HEK293 (cell line): Measurements from ENCODE around the gene TGFB1I1.
A peak's percentile ranks its signal among the peaks of the same experiment; 100 is the strongest.

ENCODE experiments used
- CTCF ChIA-PET: fragments of 350-600 bp; formaldehyde crosslinking; extraction: SDS; loops from one replicate; lab custom pipeline; 2021; ENCODE audit warnings: antibody characterized with exemption; lab: Yijun Ruan, JAX
- POLR2A ChIA-PET: fragments of 300-600 bp; formaldehyde crosslinking; extraction: SDS; loops from one replicate; lab custom pipeline; 2020; ENCODE audit warnings: antibody characterized with exemption, inconsistent platforms; lab: Yijun Ruan, JAX
- H3K27ac ChIP-seq: fragments of 200-500 bp; sonication (Bioruptor generic); 2 replicates; pipeline ENCODE4 v1.5.1; 2014; ENCODE audit warnings: low read depth, low read length, control low read depth, inconsistent platforms; ENCODE audit errors: extremely low read depth
- H3K36me3 ChIP-seq, 2 experiments: fragments of 200-500 bp in 1 of 2; sonication (Bioruptor generic) in 1 of 2; 1 replicate in 1 of 2; 2 replicates in 1 of 2; pipeline ENCODE4 v1.5.1; 2014 to 2017; ENCODE audit warnings: inconsistent platforms in 2 of 2, low read length in 2 of 2; ENCODE audit not compliant: control insufficient read depth in 2 of 2, insufficient read depth in 1 of 2
- H3K4me1 ChIP-seq: fragments of 200-500 bp; sonication (Bioruptor generic); 2 replicates; pipeline ENCODE4 v1.5.1; 2014; ENCODE audit warnings: mild to moderate bottlenecking, low read length, inconsistent platforms; ENCODE audit not compliant: control insufficient read depth, insufficient read depth
- H3K4me3 ChIP-seq: 2 replicates; pipeline ENCODE4 v1.5.1; 2011; ENCODE audit warnings: low read depth, mild to moderate bottlenecking, control low read depth, low read length, moderate library complexity
- H3K9me3 ChIP-seq: fragments of 200-500 bp; sonication (Bioruptor generic); 2 replicates; pipeline ENCODE4 v1.5.1; 2014; ENCODE audit warnings: low read depth, low read length, inconsistent platforms; ENCODE audit not compliant: control insufficient read depth, insufficient read depth
- GLI2 ChIP-seq: fragments of 450-650 bp; formaldehyde crosslinking; IDR thresholded peaks from 2 replicates; pipeline ENCODE4; 2017; ENCODE audit warnings: missing biosample characterization, missing genetic modification characterization, low read depth, borderline replicate concordance
- KLF1 ChIP-seq: fragments of 450-650 bp; formaldehyde crosslinking; IDR thresholded peaks from 2 replicates; pipeline ENCODE4 v1.5.1; 2016; ENCODE audit warnings: missing biosample characterization, missing genetic modification characterization
- PRDM4 ChIP-seq: fragments of 450-650 bp; formaldehyde crosslinking; IDR thresholded peaks from 2 replicates; pipeline ENCODE4 v1.5.1; 2017; ENCODE audit warnings: missing biosample characterization, missing genetic modification characterization
- SCRT2 ChIP-seq: fragments of 450-650 bp; formaldehyde crosslinking; IDR thresholded peaks from 2 replicates; pipeline ENCODE4 v1.5.1; 2016; ENCODE audit warnings: missing biosample characterization, missing genetic modification characterization
- ZFP3 ChIP-seq: fragments of 450-650 bp; formaldehyde crosslinking; IDR thresholded peaks from 2 replicates; pipeline ENCODE4 v1.5.1; 2016; ENCODE audit warnings: low read depth, missing biosample characterization, missing genetic modification characterization
- ZIC2 ChIP-seq: fragments of 450-650 bp; formaldehyde crosslinking; IDR thresholded peaks from 2 replicates; pipeline ENCODE4 v1.5.1; 2016; ENCODE audit warnings: missing biosample characterization, missing genetic modification characterization
- ZNF132 ChIP-seq: fragments of 450-650 bp; formaldehyde crosslinking; IDR thresholded peaks from 2 replicates; pipeline ENCODE4 v1.5.1; 2017; ENCODE audit warnings: missing biosample characterization, missing genetic modification characterization, borderline replicate concordance
- ZNF324 ChIP-seq: fragments of 450-650 bp; formaldehyde crosslinking; IDR thresholded peaks from 2 replicates; pipeline ENCODE4 v1.5.1; 2016; ENCODE audit warnings: missing biosample characterization, missing genetic modification characterization
- ZNF341 ChIP-seq: fragments of 450-650 bp; formaldehyde crosslinking; IDR thresholded peaks from 2 replicates; pipeline ENCODE4; 2016; ENCODE audit warnings: low read depth, missing biosample characterization, missing genetic modification characterization
- ZNF366 ChIP-seq: fragments of 450-650 bp; formaldehyde crosslinking; conservative IDR thresholded peaks from 2 replicates; pipeline ENCODE4 v1.5.1; 2016; ENCODE audit warnings: missing biosample characterization, missing genetic modification characterization
- ZNF394 ChIP-seq: fragments of 450-650 bp; formaldehyde crosslinking; IDR thresholded peaks from 2 replicates; pipeline ENCODE4 v1.5.1; 2016; ENCODE audit warnings: missing biosample characterization, missing genetic modification characterization, mild to moderate bottlenecking, moderate library complexity, borderline replicate concordance
- ZNF521 ChIP-seq: fragments of 450-650 bp; formaldehyde crosslinking; IDR thresholded peaks from 2 replicates; pipeline ENCODE4 v1.5.1; 2017; ENCODE audit warnings: missing biosample characterization, mild to moderate bottlenecking, missing genetic modification characterization
- ZNF596 ChIP-seq: fragments of 450-650 bp; IDR thresholded peaks from 2 replicates; pipeline ENCODE4 v1.5.0; 2018; ENCODE audit warnings: missing biosample characterization, mild to moderate bottlenecking, missing genetic modification characterization, moderate library complexity
- ZNF658 ChIP-seq: fragments of 450-650 bp; formaldehyde crosslinking; IDR thresholded peaks from 2 replicates; pipeline ENCODE4; 2016; ENCODE audit warnings: missing biosample characterization, missing genetic modification characterization
- ZSCAN23 ChIP-seq: fragments of 450-650 bp; formaldehyde crosslinking; IDR thresholded peaks from 2 replicates; pipeline ENCODE4 v1.5.1; 2016; ENCODE audit warnings: missing biosample characterization, missing genetic modification characterization
- TF ChIP-seq, protein P1 (sequence below): fragments of 450-650 bp; formaldehyde crosslinking; IDR thresholded peaks from 2 replicates; pipeline ENCODE4 v1.5.1; 2016; ENCODE audit warnings: missing biosample characterization, missing genetic modification characterization
- TF ChIP-seq, protein P2 (sequence below): fragments of 450-650 bp; formaldehyde crosslinking; IDR thresholded peaks from 2 replicates; pipeline ENCODE4 v1.5.1; 2016; ENCODE audit warnings: missing biosample characterization, missing genetic modification characterization
- TF ChIP-seq, protein P3 (sequence below): fragments of 450-650 bp; formaldehyde crosslinking; IDR thresholded peaks from 2 replicates; pipeline ENCODE4 v1.5.1; 2016; ENCODE audit warnings: missing biosample characterization, missing genetic modification characterization

Gene TGFB1I1

GRCh38 chr16:31513884-31514283 is 41.9 kb downstream of the TGFB1I1 start:
- TF ChIP-seq ZNF366 (tag by site-specific recombination) (peak; percentile 41; the same call in 1 of the 2 replicates), ZNF324 (tag by site-specific recombination) (no peak)
- H3K27ac ChIP-seq: no peak overlapping the region
- no peak overlapping the region for H3K4me3 ChIP-seq
- H3K4me1 ChIP-seq: no peaks in the 10 kb centered on the region
- CTCF ChIA-PET: interaction anchor here (0.6 kb wide), 1 partner anchor 158 kb away, joined by 4 read pairs; no protein-coding TSS in a partner anchor
- H3K36me3 ChIP-seq: no peaks in the 10 kb centered on the region
- POLR2A ChIA-PET: no interaction called here
- H3K9me3 ChIP-seq: no peaks in the 10 kb centered on the region

DNA sequence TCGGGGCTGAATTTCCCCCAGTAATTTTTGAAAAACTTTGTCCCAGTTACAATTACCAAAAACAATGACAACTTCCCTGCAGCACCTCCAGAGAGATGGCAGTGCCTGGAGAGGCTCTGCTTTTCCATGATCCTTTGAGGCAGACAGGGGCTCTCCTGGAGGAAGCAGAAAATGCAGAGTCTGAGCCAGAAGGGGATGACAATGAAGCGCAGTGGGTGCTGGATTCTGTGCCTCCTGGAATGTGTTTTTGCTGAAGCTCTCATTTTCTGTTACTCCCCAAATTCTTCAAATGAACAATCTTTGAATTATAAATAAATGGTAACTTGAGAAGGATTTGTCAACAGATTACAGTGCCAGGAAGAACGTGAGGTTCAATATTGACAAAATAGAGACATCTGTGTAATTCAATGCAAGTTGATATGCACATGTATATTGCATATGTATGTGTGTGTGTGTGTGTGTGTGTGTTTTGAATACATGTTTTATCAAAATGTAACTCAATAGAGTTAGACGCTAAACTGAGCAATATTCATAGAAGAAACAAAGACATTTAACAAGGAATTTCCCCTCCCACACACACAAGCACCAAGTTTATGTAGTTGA is 45.9 kb downstream of the TGFB1I1 start:
- no peaks in the 10 kb centered on the region for H3K9me3 ChIP-seq
- no peaks in the 10 kb centered on the region for H3K4me1 ChIP-seq
- no peak overlapping the region for H3K27ac ChIP-seq
- no peak for TF ChIP-seq ZNF394 (tag by site-specific recombination)
- TF ChIP-seq ZSCAN23 (tag by site-specific recombination): no peak
- TF ChIP-seq ZFP3 (tag by site-specific recombination): no peak
- TF ChIP-seq ZNF132 (tag by site-specific recombination): no peak
- TF ChIP-seq ZIC2 (tag by site-specific recombination): no peak
- TF ChIP-seq KLF1 (tag by site-specific recombination): no peak
- TF ChIP-seq ZNF596 (tag by site-specific recombination): no peak
- TF ChIP-seq, protein P1, sequence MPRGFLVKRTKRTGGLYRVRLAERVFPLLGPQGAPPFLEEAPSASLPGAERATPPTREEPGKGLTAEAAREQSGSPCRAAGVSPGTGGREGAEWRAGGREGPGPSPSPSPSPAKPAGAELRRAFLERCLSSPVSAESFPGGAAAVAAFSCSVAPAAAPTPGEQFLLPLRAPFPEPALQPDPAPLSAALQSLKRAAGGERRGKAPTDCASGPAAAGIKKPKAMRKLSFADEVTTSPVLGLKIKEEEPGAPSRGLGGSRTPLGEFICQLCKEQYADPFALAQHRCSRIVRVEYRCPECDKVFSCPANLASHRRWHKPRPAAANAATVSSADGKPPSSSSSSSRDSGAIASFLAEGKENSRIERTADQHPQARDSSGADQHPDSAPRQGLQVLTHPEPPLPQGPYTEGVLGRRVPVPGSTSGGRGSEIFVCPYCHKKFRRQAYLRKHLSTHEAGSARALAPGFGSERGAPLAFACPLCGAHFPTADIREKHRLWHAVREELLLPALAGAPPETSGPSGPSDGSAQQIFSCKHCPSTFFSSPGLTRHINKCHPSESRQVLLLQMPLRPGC (tag by site-specific recombination): no peak
- CTCF ChIA-PET: no interaction called here
- no peak overlapping the region for H3K4me3 ChIP-seq
- H3K36me3 ChIP-seq: no peaks in the 10 kb centered on the region
- POLR2A ChIA-PET: no interaction called here

GRCh38 chr16:31519759-31520431 is 47.9 kb downstream of the TGFB1I1 start:
- H3K4me3 ChIP-seq: no peak overlapping the region
- H3K9me3 ChIP-seq: no peaks in the 10 kb centered on the region
- H3K36me3 ChIP-seq: no peaks in the 10 kb centered on the region
- H3K4me1 ChIP-seq: no peaks in the 10 kb centered on the region
- no peak overlapping the region for H3K27ac ChIP-seq
- ChIA-PET POLR2A (no interaction called here), CTCF (no interaction called here)
- TF ChIP-seq GLI2 (tag by site-specific recombination) (no peak), PRDM4 (tag by site-specific recombination) (no peak)

DNA sequence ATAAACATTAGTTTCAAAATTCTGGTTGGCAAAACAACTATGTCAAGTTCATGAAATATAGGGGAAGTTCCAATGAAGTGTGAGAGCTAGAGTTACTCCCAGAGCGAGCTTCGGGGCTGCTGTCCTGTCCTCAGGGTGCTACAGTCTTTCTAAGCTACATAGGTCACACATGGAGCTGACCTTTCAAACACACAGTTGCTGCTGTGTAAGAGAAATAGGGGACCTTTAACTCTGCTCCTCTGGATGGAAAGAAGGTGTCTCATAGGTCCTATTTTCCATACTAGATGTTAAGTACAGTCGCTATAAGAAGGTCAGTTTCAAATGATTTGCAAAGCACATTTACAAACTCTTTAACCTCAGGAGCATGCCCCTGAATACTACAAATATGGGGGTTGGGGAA is 49.4 kb downstream of the TGFB1I1 start:
- H3K27ac ChIP-seq: no peak overlapping the region
- ChIA-PET POLR2A (no interaction called here), CTCF (interaction anchor here (0.7 kb wide), 1 partner anchor 69 kb away, joined by 3 read pairs; no protein-coding TSS in a partner anchor)
- H3K36me3 ChIP-seq: no peaks in the 10 kb centered on the region
- no peaks in the 10 kb centered on the region for H3K4me1 ChIP-seq
- H3K4me3 ChIP-seq: no peak overlapping the region
- no peaks in the 10 kb centered on the region for H3K9me3 ChIP-seq
- TF ChIP-seq, protein P2, sequence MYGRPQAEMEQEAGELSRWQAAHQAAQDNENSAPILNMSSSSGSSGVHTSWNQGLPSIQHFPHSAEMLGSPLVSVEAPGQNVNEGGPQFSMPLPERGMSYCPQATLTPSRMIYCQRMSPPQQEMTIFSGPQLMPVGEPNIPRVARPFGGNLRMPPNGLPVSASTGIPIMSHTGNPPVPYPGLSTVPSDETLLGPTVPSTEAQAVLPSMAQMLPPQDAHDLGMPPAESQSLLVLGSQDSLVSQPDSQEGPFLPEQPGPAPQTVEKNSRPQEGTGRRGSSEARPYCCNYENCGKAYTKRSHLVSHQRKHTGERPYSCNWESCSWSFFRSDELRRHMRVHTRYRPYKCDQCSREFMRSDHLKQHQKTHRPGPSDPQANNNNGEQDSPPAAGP (tag by site-specific recombination): no peak
- TF ChIP-seq, protein P3, sequence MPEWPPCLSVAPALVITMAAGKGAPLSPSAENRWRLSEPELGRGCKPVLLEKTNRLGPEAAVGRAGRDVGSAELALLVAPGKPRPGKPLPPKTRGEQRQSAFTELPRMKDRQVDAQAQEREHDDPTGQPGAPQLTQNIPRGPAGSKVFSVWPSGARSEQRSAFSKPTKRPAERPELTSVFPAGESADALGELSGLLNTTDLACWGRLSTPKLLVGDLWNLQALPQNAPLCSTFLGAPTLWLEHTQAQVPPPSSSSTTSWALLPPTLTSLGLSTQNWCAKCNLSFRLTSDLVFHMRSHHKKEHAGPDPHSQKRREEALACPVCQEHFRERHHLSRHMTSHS (tag by site-specific recombination): no peak
- TF ChIP-seq ZSCAN23 (tag by site-specific recombination): no peak
- TF ChIP-seq SCRT2 (tag by site-specific recombination): no peak
- TF ChIP-seq ZNF341 (tag by site-specific recombination): no peak
- TF ChIP-seq ZNF521 (tag by site-specific recombination): no peak
- TF ChIP-seq ZNF658: no peak
